Astrocyte (in vitro differentiated cells and primary cell): ENCODE results near the gene TRMT11. TPM values are rescaled to one million over a fixed set of nuclear protein-coding genes. Genes with fewer than 3 reads are reported as not detected.

Experiments used
- DNase-seq: peaks from one replicate; pipeline ENCODE4 v3.0.0-alpha.2; 2010; ENCODE audit warnings: low read depth
- FAIRE-seq: peaks from 2 replicates; lab custom pipeline; 2011; peaks lifted over from hg19 to GRCh38; lab: Jason Lieb, UNC
- H2AFZ ChIP-seq: 2 replicates; pipeline ENCODE4 v1.6.0; 2012; ENCODE audit warnings: low read depth, low read length, inconsistent platforms
- H3K27ac ChIP-seq: 2 replicates; pipeline ENCODE4 v1.5.1; 2011; ENCODE audit warnings: low read depth, low read length, inconsistent platforms
- H3K27me3 ChIP-seq: 2 replicates; pipeline ENCODE4 v1.6.0; 2011; ENCODE audit warnings: low read length, inconsistent platforms; ENCODE audit not compliant: insufficient read depth
- H3K36me3 ChIP-seq: 2 replicates; pipeline ENCODE4 v1.5.1; 2011; ENCODE audit warnings: low read length, inconsistent platforms; ENCODE audit not compliant: insufficient read depth
- H3K4me1 ChIP-seq: 2 replicates; pipeline ENCODE4 v1.5.1; 2011; ENCODE audit warnings: low read length, inconsistent platforms; ENCODE audit not compliant: insufficient read depth
- H3K4me2 ChIP-seq: 2 replicates; pipeline ENCODE4 v1.6.0; 2012; ENCODE audit warnings: low read length, inconsistent platforms
- H3K4me3 ChIP-seq: 2 replicates; pipeline ENCODE4 v1.5.1; 2011; ENCODE audit warnings: low read depth, mild to moderate bottlenecking, low read length, inconsistent platforms; ENCODE audit not compliant: insufficient read depth
- H3K79me2 ChIP-seq: 2 replicates; pipeline ENCODE4 v1.6.0; 2012; ENCODE audit warnings: mild to moderate bottlenecking, low read length, inconsistent platforms; ENCODE audit not compliant: insufficient read depth
- H3K9ac ChIP-seq: 2 replicates; pipeline ENCODE4 v1.6.0; 2012; ENCODE audit warnings: mild to moderate bottlenecking, low read length, inconsistent platforms
- H3K9me3 ChIP-seq: 2 replicates; pipeline ENCODE4 v1.5.1; 2012; ENCODE audit warnings: low read depth, mild to moderate bottlenecking, low read length, inconsistent platforms; ENCODE audit not compliant: insufficient read depth
- H4K20me1 ChIP-seq: 2 replicates; pipeline ENCODE4 v1.6.0; 2012; ENCODE audit warnings: low read length, inconsistent platforms; ENCODE audit not compliant: insufficient read depth
- H3K27ac Mint-ChIP-seq: one replicate; pipeline ENCODE4 v1.8.0; 2021; ENCODE audit warnings: mild to moderate bottlenecking, mixed read lengths; ENCODE audit not compliant: unreplicated experiment
- H3K27me3 Mint-ChIP-seq: one replicate; pipeline ENCODE4 v1.8.0; 2021; ENCODE audit warnings: low read depth, mixed read lengths; ENCODE audit not compliant: unreplicated experiment
- H3K36me3 Mint-ChIP-seq: one replicate; pipeline ENCODE4 v1.8.0; 2021; ENCODE audit warnings: low read depth, mixed read lengths; ENCODE audit not compliant: unreplicated experiment
- H3K4me1 Mint-ChIP-seq: one replicate; pipeline ENCODE4 v1.8.0; 2021; ENCODE audit warnings: low read depth, mixed read lengths; ENCODE audit not compliant: unreplicated experiment
- H3K4me3 Mint-ChIP-seq: one replicate; pipeline ENCODE4 v1.8.0; 2021; ENCODE audit warnings: mild to moderate bottlenecking, moderate library complexity, mixed read lengths; ENCODE audit not compliant: unreplicated experiment
- H3K9me3 Mint-ChIP-seq: one replicate; pipeline ENCODE4 v1.8.0; 2021; ENCODE audit warnings: mild to moderate bottlenecking, mixed read lengths; ENCODE audit not compliant: unreplicated experiment
- CTCF ChIP-seq: IDR thresholded peaks from 2 replicates; pipeline ENCODE4 v1.5.1; 2011; ENCODE audit warnings: low read depth, mild to moderate bottlenecking, inconsistent platforms, low read length, moderate library complexity; ENCODE audit not compliant: insufficient read depth
- EZH2 ChIP-seq: IDR thresholded peaks from 2 replicates; pipeline ENCODE4 v1.6.1; 2012; ENCODE audit warnings: mild to moderate bottlenecking, low read length, inconsistent platforms; ENCODE audit not compliant: insufficient read depth
- total RNA-seq: library from RNA; stranded (reverse); gene quantifications from 2 replicates; pipeline ENCODE4 v1.2.1, GENCODE V29; 2021

The TRMT11 gene
- total RNA-seq, 1 donor from 2014 or later, result 18.2 TPM

- no peaks in the 10 kb centered on the region for H3K79me2 ChIP-seq
Measured at GRCh38 chr6:126033696-126034095, 47.4 kb downstream of the TRMT11 start.

GRCh38 chr6:126034656-126035055 lies 48.3 kb downstream of the TRMT11 start:
- FAIRE-seq (no peak), DNase-seq (no peak)
- H3K27me3 ChIP-seq, result no peaks in the 10 kb centered on the region
- H2AFZ ChIP-seq, result no peak overlapping the region
- H3K4me3 ChIP-seq, result no peak overlapping the region
- no peaks in the 10 kb centered on the region for H3K36me3 ChIP-seq
- H3K4me2 ChIP-seq, result no peak overlapping the region
- no peaks in the 10 kb centered on the region for H3K79me2 ChIP-seq
- Mint-ChIP-seq H3K36me3 (peaks cover 5% of the 10 kb centered on the region), H3K4me1 (peaks cover 13% of the 10 kb centered on the region), H3K27me3 (no peaks in the 10 kb centered on the region), H3K4me3 (no peak overlapping the region), H3K9me3 (no peaks in the 10 kb centered on the region), H3K27ac (no peak overlapping the region)
- H3K9ac ChIP-seq, result no peak overlapping the region
- peaks cover 15% of the 10 kb centered on the region for H3K4me1 ChIP-seq
- no peak for TF ChIP-seq CTCF
- no peak for TF ChIP-seq EZH2
- H3K9me3 ChIP-seq, result no peaks in the 10 kb centered on the region
- H3K27ac ChIP-seq, result no peak overlapping the region
- H4K20me1 ChIP-seq, result no peaks in the 10 kb centered on the region

More at GRCh38 chr6:126033696-126034095, 47.4 kb downstream of the TRMT11 start:
- Histone ChIP-seq H3K4me1 (peaks cover 6% of the 10 kb centered on the region), H3K27ac (no peak overlapping the region), H3K9ac (no peak overlapping the region), H3K36me3 (no peaks in the 10 kb centered on the region), H4K20me1 (no peaks in the 10 kb centered on the region), H3K4me3 (no peak overlapping the region), H2AFZ (no peak overlapping the region), H3K4me2 (peak overlapping the region; percentile 11), H3K9me3 (no peaks in the 10 kb centered on the region), H3K27me3 (no peaks in the 10 kb centered on the region)
- H3K36me3 Mint-ChIP-seq, result peaks cover 7% of the 10 kb centered on the region
- peaks cover 5% of the 10 kb centered on the region for H3K4me1 Mint-ChIP-seq
- H3K9me3 Mint-ChIP-seq, result no peaks in the 10 kb centered on the region
- H3K4me3 Mint-ChIP-seq, result no peak overlapping the region
- DNase-seq, result peak; percentile 90
- no peak overlapping the region for H3K27ac Mint-ChIP-seq
- peak; percentile 100 for FAIRE-seq
- TF ChIP-seq CTCF (peak; percentile 61), EZH2 (no peak)
- H3K27me3 Mint-ChIP-seq, result no peaks in the 10 kb centered on the region

GRCh38 chr6:126035764-126036163 lies 49.4 kb downstream of the TRMT11 start:
- Mint-ChIP-seq H3K9me3 (no peaks in the 10 kb centered on the region), H3K36me3 (peaks cover 5% of the 10 kb centered on the region), H3K27ac (no peak overlapping the region), H3K27me3 (no peaks in the 10 kb centered on the region), H3K4me1 (peaks cover 22% of the 10 kb centered on the region), H3K4me3 (no peak overlapping the region)
- H3K4me2 ChIP-seq, result no peak overlapping the region
- FAIRE-seq, result no peak
- H3K27me3 ChIP-seq, result no peaks in the 10 kb centered on the region
- no peak overlapping the region for H2AFZ ChIP-seq
- H4K20me1 ChIP-seq, result no peaks in the 10 kb centered on the region
- no peaks in the 10 kb centered on the region for H3K36me3 ChIP-seq
- no peak overlapping the region for H3K9ac ChIP-seq
- H3K9me3 ChIP-seq, result no peaks in the 10 kb centered on the region
- H3K4me1 ChIP-seq, result peaks cover 25% of the 10 kb centered on the region
- no peaks in the 10 kb centered on the region for H3K79me2 ChIP-seq
- TF ChIP-seq EZH2 (no peak), CTCF (no peak)
- H3K4me3 ChIP-seq, result no peak overlapping the region
- DNase-seq, result no peak
- H3K27ac ChIP-seq, result no peak overlapping the region
